Measurements from ENCODE around the gene KCNH1. TPM values are rescaled to one million over a fixed set of nuclear protein-coding genes. Genes with fewer than 3 reads are reported as not detected.

KCNH1 gene
- total RNA-seq, 1 experiment from 2014 or later = not detected

GRCh38 chr1:210647406-210648333 is 486.3 kb downstream of the KCNH1 start:
- TF ChIP-seq CTCF (IDR thresholded peaks at IDR 0.05; ENCODE audit: insufficient read depth in 1 of 2, low read depth in 1 of 2, low read length in 1 of 2, severe bottlenecking in 1 of 2, unreplicated experiment in 1 of 2) = no peak
- CTCF ChIA-PET = no interaction called here
- Mint-ChIP-seq H3K4me3 (ENCODE audit: unreplicated experiment) (no peak overlapping the region), H3K4me1 (ENCODE audit: low read depth, unreplicated experiment) (no peaks in the 10 kb centered on the region), H3K36me3 (ENCODE audit: insufficient read depth, unreplicated experiment) (no peaks in the 10 kb centered on the region), H3K27me3 (ENCODE audit: insufficient read depth, unreplicated experiment) (no peaks in the 10 kb centered on the region), H3K27ac (ENCODE audit: unreplicated experiment) (no peak overlapping the region), H3K9me3 (ENCODE audit: unreplicated experiment) (no peaks in the 10 kb centered on the region)
- no peak for DNase-seq
- no peak overlapping the region for H3K4me3 ChIP-seq (ENCODE audit: low read depth, low read length)
- H3K9me3 ChIP-seq = no peaks in the 10 kb centered on the region
- POLR2A ChIA-PET = no interaction called here
- intact Hi-C loops (cut with micrococcal nuclease; ENCODE audit: unreplicated experiment) = no loop called here
- H3K4me1 ChIP-seq = no peaks in the 10 kb centered on the region
- H3K36me3 ChIP-seq (ENCODE audit: control insufficient read depth, insufficient read depth, low read length) = no peaks in the 10 kb centered on the region
- BruUV-seq (replicated peaks) = no TSS peak
- H3K27me3 ChIP-seq (replicated peaks; ENCODE audit: control insufficient read depth, insufficient read depth, low read length) = no peaks in the 10 kb centered on the region

GRCh38 chr1:210646258-210646616 is 487.7 kb downstream of the KCNH1 start:
- intact Hi-C loops (cut with micrococcal nuclease; ENCODE audit: unreplicated experiment) = no loop called here
- BruUV-seq (replicated peaks) = no TSS peak
- no peaks in the 10 kb centered on the region for H3K36me3 Mint-ChIP-seq (ENCODE audit: insufficient read depth, unreplicated experiment)
- no peak for TF ChIP-seq CTCF (IDR thresholded peaks at IDR 0.05; ENCODE audit: insufficient read depth in 1 of 2, low read depth in 1 of 2, low read length in 1 of 2, severe bottlenecking in 1 of 2, unreplicated experiment in 1 of 2)
- no peak for DNase-seq
- H3K36me3 ChIP-seq (ENCODE audit: control insufficient read depth, insufficient read depth, low read length) = no peaks in the 10 kb centered on the region
- no peaks in the 10 kb centered on the region for H3K27me3 ChIP-seq (replicated peaks; ENCODE audit: control insufficient read depth, insufficient read depth, low read length)
- no peaks in the 10 kb centered on the region for H3K9me3 ChIP-seq
- H3K4me1 Mint-ChIP-seq (ENCODE audit: low read depth, unreplicated experiment) = no peaks in the 10 kb centered on the region
- H3K9me3 Mint-ChIP-seq (ENCODE audit: unreplicated experiment) = no peaks in the 10 kb centered on the region
- H3K4me3 Mint-ChIP-seq (ENCODE audit: unreplicated experiment) = no peak overlapping the region
- ChIA-PET POLR2A (no interaction called here), CTCF (no interaction called here)
- H3K4me1 ChIP-seq = no peaks in the 10 kb centered on the region
- H3K4me3 ChIP-seq (ENCODE audit: low read depth, low read length) = no peak overlapping the region
- H3K27me3 Mint-ChIP-seq (ENCODE audit: insufficient read depth, unreplicated experiment) = no peaks in the 10 kb centered on the region
- no peak overlapping the region for H3K27ac Mint-ChIP-seq (ENCODE audit: unreplicated experiment)

DNA sequence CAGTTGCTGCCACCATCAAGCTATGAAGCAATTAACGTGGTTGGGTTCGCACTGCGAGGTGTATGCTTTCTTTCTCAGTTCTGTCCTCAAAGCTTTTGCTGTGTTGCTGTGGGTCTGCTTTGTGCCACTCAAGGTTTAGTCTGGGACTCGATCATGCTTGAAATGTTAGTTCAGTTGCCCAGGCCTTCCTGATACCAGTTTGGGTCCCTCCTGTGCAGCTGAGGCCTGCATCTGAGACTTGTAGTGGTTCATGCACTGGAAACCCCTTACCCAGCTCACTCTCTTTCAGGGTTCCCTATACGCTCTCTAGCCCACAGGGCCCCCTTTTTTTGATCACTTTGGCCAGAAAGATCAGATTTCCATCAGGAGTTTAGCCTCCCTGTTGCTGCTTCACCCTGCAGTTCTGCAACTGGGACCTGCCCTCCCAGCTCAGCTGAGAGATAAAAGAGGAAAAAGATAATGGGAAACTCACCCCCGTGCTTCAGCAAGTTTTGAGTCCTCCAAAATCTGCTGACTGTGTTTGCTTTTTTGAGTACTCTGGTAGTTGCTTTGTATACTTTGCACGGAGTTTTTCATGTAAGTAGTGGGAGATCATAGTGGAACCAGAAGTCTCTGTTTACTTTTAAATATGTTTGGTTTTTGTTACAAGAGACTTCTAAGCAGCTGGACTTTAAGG is 488.2 kb downstream of the KCNH1 start:
- ChIA-PET POLR2A (no interaction called here), CTCF (no interaction called here)
- no peaks in the 10 kb centered on the region for H3K27me3 ChIP-seq (replicated peaks; ENCODE audit: control insufficient read depth, insufficient read depth, low read length)
- no peaks in the 10 kb centered on the region for H3K9me3 Mint-ChIP-seq (ENCODE audit: unreplicated experiment)
- no TSS peak for BruUV-seq (replicated peaks)
- no peak overlapping the region for H3K4me3 ChIP-seq (ENCODE audit: low read depth, low read length)
- H3K4me3 Mint-ChIP-seq (ENCODE audit: unreplicated experiment) = no peak overlapping the region
- no peak for DNase-seq
- intact Hi-C loops (cut with micrococcal nuclease; ENCODE audit: unreplicated experiment) = no loop called here
- H3K9me3 ChIP-seq = no peaks in the 10 kb centered on the region
- no peaks in the 10 kb centered on the region for H3K27me3 Mint-ChIP-seq (ENCODE audit: insufficient read depth, unreplicated experiment)
- H3K27ac Mint-ChIP-seq (ENCODE audit: unreplicated experiment) = no peak overlapping the region
- H3K4me1 ChIP-seq = no peaks in the 10 kb centered on the region
- H3K36me3 Mint-ChIP-seq (ENCODE audit: insufficient read depth, unreplicated experiment) = no peaks in the 10 kb centered on the region
- no peak for TF ChIP-seq CTCF (IDR thresholded peaks at IDR 0.05; ENCODE audit: insufficient read depth in 1 of 2, low read depth in 1 of 2, low read length in 1 of 2, severe bottlenecking in 1 of 2, unreplicated experiment in 1 of 2)
- no peaks in the 10 kb centered on the region for H3K4me1 Mint-ChIP-seq (ENCODE audit: low read depth, unreplicated experiment)
- no peaks in the 10 kb centered on the region for H3K36me3 ChIP-seq (ENCODE audit: control insufficient read depth, insufficient read depth, low read length)
